AG04450 (cell line): Measurements from ENCODE around the gene SIRT7. TPM values are rescaled to one million over a fixed set of nuclear protein-coding genes. Genes with fewer than 3 reads are reported as not detected.

Experiments
- CTCF ChIA-PET: fragments of 300-600, 350-600 bp; formaldehyde crosslinking; extraction: SDS; loops from one replicate; lab custom pipeline; 2022; ENCODE audit warnings: antibody characterized with exemption, inconsistent platforms; lab: Charles Lee
- POLR2A ChIA-PET: fragments of 350-600 bp; formaldehyde crosslinking; extraction: SDS; loops from one replicate; lab custom pipeline; 2021; ENCODE audit warnings: antibody characterized with exemption, inconsistent platforms; lab: Yijun Ruan, JAX
- DNase-seq: peaks from one replicate; pipeline ENCODE4 v3.0.0-alpha.2; 2011; ENCODE audit warnings: low read depth, low spot score
- H3K27ac ChIP-seq: one replicate; pipeline ENCODE4 v1.5.1; 2012; ENCODE audit warnings: low read depth, low read length, control low read depth
- H3K27me3 ChIP-seq: one replicate; pipeline ENCODE4 v1.6.0; 2012; ENCODE audit warnings: low read length; ENCODE audit not compliant: control insufficient read depth, insufficient read depth
- H3K4me3 ChIP-seq: 2 replicates; pipeline ENCODE4 v1.5.1; 2011; ENCODE audit warnings: mild to moderate bottlenecking, low read depth, low read length, control low read depth
- H3K9me3 ChIP-seq: 2 replicates; pipeline ENCODE4 v1.5.1; 2012; ENCODE audit warnings: low read length; ENCODE audit not compliant: control insufficient read depth, insufficient read depth
- polyA plus RNA-seq: library from polyadenylated mRNA; depleted of rRNA; stranded (reverse); fragments of >200 nt; gene quantifications from 2 replicates; pipeline ENCODE4 v1.2.3, GENCODE V29; 2011
- TF ChIP-seq, protein P1 (sequence below): IDR thresholded peaks from 2 replicates; pipeline ENCODE4 v1.5.1; 2011; ENCODE audit warnings: low read depth, low read length, control low read depth, inconsistent platforms

SIRT7 gene
- polyA plus RNA-seq, 1 experiment, result 4.3 TPM

DNA sequence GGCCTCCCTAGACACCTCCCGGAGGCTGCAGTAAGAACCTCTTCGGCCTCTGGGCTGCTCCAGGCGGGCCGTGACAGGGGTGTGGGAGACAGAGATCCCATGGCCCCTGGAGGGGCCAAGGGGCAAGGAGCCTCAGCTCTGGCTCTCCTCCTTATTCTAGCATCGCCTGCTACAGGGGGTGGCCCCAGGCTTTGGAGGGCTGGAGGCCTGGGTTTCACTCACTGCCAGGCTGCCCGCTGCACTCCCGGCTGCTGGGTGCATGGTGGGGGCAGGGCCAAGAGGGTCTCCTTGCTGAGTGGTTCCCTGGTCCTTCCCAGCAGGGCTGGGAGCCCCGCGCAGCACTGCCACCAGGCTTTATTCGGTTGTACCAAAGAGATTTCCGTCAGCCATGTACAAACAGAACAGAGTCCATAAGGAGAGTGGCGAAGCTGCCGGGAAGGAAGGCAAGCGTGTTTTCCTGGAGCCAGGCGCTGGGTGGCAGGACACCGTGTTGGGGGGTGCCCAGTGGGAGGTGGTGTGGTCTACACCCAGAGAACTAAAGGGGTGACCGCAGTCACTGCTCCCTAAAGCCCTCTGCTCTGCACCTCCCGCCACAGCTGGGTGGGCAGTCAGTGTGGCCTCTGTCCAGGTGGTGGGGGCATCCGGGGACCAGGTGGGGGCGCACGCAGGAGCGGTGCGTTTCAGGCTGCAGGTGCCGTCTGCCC lies 13.9 kb downstream of the SIRT7 start:
- Histone ChIP-seq H3K27me3 (no peaks in the 10 kb centered on the region), H3K9me3 (no peaks in the 10 kb centered on the region; the same call in 1 of the 2 replicates), H3K27ac (no peak overlapping the region), H3K4me3 (no peak overlapping the region)
- TF ChIP-seq, protein P1, sequence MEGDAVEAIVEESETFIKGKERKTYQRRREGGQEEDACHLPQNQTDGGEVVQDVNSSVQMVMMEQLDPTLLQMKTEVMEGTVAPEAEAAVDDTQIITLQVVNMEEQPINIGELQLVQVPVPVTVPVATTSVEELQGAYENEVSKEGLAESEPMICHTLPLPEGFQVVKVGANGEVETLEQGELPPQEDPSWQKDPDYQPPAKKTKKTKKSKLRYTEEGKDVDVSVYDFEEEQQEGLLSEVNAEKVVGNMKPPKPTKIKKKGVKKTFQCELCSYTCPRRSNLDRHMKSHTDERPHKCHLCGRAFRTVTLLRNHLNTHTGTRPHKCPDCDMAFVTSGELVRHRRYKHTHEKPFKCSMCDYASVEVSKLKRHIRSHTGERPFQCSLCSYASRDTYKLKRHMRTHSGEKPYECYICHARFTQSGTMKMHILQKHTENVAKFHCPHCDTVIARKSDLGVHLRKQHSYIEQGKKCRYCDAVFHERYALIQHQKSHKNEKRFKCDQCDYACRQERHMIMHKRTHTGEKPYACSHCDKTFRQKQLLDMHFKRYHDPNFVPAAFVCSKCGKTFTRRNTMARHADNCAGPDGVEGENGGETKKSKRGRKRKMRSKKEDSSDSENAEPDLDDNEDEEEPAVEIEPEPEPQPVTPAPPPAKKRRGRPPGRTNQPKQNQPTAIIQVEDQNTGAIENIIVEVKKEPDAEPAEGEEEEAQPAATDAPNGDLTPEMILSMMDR, result no peak
- ChIA-PET POLR2A (interaction anchor here (1.1 kb wide), 1 partner anchor 22 kb away, joined by 3 read pairs; no protein-coding TSS in a partner anchor), CTCF (no interaction called here)
- no peak for DNase-seq

GRCh38 chr17:81903415-81903831 lies 14.6 kb downstream of the SIRT7 start:
- Histone ChIP-seq H3K4me3 (no peak overlapping the region), H3K27me3 (no peaks in the 10 kb centered on the region), H3K9me3 (no peaks in the 10 kb centered on the region; the same call in 1 of the 2 replicates), H3K27ac (no peak overlapping the region)
- TF ChIP-seq, protein P1, result no peak
- ChIA-PET CTCF (no interaction called here), POLR2A (interaction anchor here (1.1 kb wide), 1 partner anchor 23 kb away, joined by 3 read pairs; no protein-coding TSS in a partner anchor)
- no peak for DNase-seq

GRCh38 chr17:81902653-81903414 lies 15.1 kb downstream of the SIRT7 start:
- DNase-seq, result no peak
- no peaks in the 10 kb centered on the region for H3K27me3 ChIP-seq
- peak overlapping the region; percentile 38; the same call in 1 of the 2 replicates for H3K4me3 ChIP-seq
- no peaks in the 10 kb centered on the region; the same call in 1 of the 2 replicates for H3K9me3 ChIP-seq
- no peak overlapping the region for H3K27ac ChIP-seq
- TF ChIP-seq, protein P1, result no peak
- POLR2A ChIA-PET, result interaction anchor here (1.1 kb wide), 1 partner anchor 24 kb away, joined by 3 read pairs; no protein-coding TSS in a partner anchor
- CTCF ChIA-PET, result no interaction called here

- no peak for DNase-seq
- TF ChIP-seq, protein P1, result no peak
- ChIA-PET CTCF (no interaction called here), POLR2A (no interaction called here)
- Histone ChIP-seq H3K27ac (no peak within 1 kb of the TSS), H3K27me3 (no peaks in the 10 kb centered on the region), H3K4me3 (peak within 1 kb of the TSS; percentile 38), H3K9me3 (no peaks in the 10 kb centered on the region; the same call in 1 of the 2 replicates)
Measured at GRCh38 chr17:81902023-81902652, 15.8 kb downstream of the SIRT7 start, which contains the start of gene NPB. Gene NPB, plus strand, starts transcription at chr17:81902238. Its CDS starts 40 bp downstream, at chr17:81902278.
